K562 (cell line): ENCODE measurements around the gene MAGI1. TPM values are rescaled to one million over a fixed set of nuclear protein-coding genes. Genes with fewer than 3 reads are reported as not detected.

ENCODE experiments used
- CEBPG ChIP-seq, 3 experiments: fragments of 200-800 bp in 1 of 3; sonication (Bioruptor generic) in 1 of 3; sonication (generic) in 1 of 3; formaldehyde crosslinking in 1 of 3; IDR thresholded peaks in 2 of 3; conservative IDR thresholded peaks in 1 of 3; 2 replicates each; pipeline versions ENCODE4 v1.6.1 to v1.8.0; 2016 to 2022; ENCODE audit warnings: missing compliant biosample characterization in 2 of 3, missing genetic modification characterization in 2 of 3, mild to moderate bottlenecking in 1 of 3, missing genetic modification reagents in 1 of 3
- ESRRA ChIP-seq: fragments of 450-650 bp; IDR thresholded peaks from 2 replicates; pipeline ENCODE4 v1.6.1; 2014; ENCODE audit warnings: low read depth, mild to moderate bottlenecking, moderate library complexity, borderline replicate concordance
- KDM1A ChIP-seq, 2 experiments: fragments of 450-650 bp; IDR thresholded peaks; 2 replicates each; pipeline ENCODE4 v1.6.1; 2016; ENCODE audit warnings: mild to moderate bottlenecking in 2 of 2
- PHF21A ChIP-seq: fragments of 450-650 bp; IDR thresholded peaks from 2 replicates; pipeline ENCODE4 v1.6.1; 2017; ENCODE audit warnings: low read depth, borderline replicate concordance
- PTTG1 ChIP-seq: fragments of 450-650 bp; IDR thresholded peaks from 2 replicates; pipeline ENCODE4 v1.6.1; 2016; ENCODE audit warnings: low read depth, mild to moderate bottlenecking, missing genetic modification characterization, missing compliant biosample characterization
- PYGO2 ChIP-seq: fragments of 450-650 bp; IDR thresholded peaks from 2 replicates; pipeline ENCODE4 v1.6.1; 2016; ENCODE audit warnings: mild to moderate bottlenecking, missing genetic modification characterization, moderate library complexity, missing compliant biosample characterization
- ZNF586 ChIP-seq: fragments of 450-650 bp; formaldehyde crosslinking; conservative IDR thresholded peaks from 2 replicates; pipeline ENCODE4 v1.4.0; 2020; ENCODE audit warnings: mild to moderate bottlenecking, moderate library complexity
- polyA plus RNA-seq, 8 experiments: library from polyadenylated mRNA; depleted of rRNA in 4 of 8; stranded (reverse) in 5 of 8; unstranded in 3 of 8; fragments of >200 nt; fragmentation: Nextera tagmentation in 2 of 8; fragmentation: Illumina TruSeq in 1 of 8; extraction: Ambion mirVana in 2 of 8; extraction: Trizol in 1 of 8; gene quantifications; 2 replicates each; pipeline versions ENCODE4 v1.2.1 to v1.2.3, GENCODE V29; 2011 to 2014; ENCODE audit warnings: inconsistent platforms in 1 of 8, missing spikeins in 1 of 8
- total RNA-seq, 7 experiments: library from RNA; depleted of rRNA in 6 of 7; stranded (reverse); fragments of >200 nt in 6 of 7; fragmentation: Illumina TruSeq in 2 of 7; extraction: Trizol in 2 of 7; gene quantifications; 2 replicates each; pipeline versions ENCODE4 v1.2.1 to v1.2.3, GENCODE V29; 2011 to 2021; ENCODE audit warnings: low replicate concordance in 1 of 7
- TF ChIP-seq, protein P1 (sequence below): fragments of 450-650 bp; formaldehyde crosslinking; IDR thresholded peaks from 2 replicates; pipeline ENCODE4 v1.4.0; 2020; ENCODE audit warnings: mild to moderate bottlenecking, moderate library complexity
- TF ChIP-seq, protein P2 (sequence below): fragments of 450-650 bp; conservative IDR thresholded peaks from 2 replicates; pipeline ENCODE4 v1.6.1; 2016; ENCODE audit warnings: missing genetic modification characterization, low read depth, mild to moderate bottlenecking, control low read depth, missing compliant biosample characterization
- TF ChIP-seq, protein P3 (sequence below): fragments of 250-450 bp; sonication (Bioruptor Pico); IDR thresholded peaks from 2 replicates; pipeline ENCODE4 v1.4.0; 2020; ENCODE audit warnings: borderline replicate concordance

The MAGI1 gene
- total and polyA plus RNA-seq, 9 of the 15 experiments (the other 6 are each of a cell fraction or from before 2014, with no cell fraction given) = 7.8 to 59.4 (median 43.2) TPM

GRCh38 chr3:65817553-65818126, 221.1 kb downstream of the MAGI1 start (continued):
- TF ChIP-seq PHF21A (no peak), PTTG1 (tag) (no peak), ESRRA (no peak), KDM1A (IDR thresholded peaks at IDR 0.05) (no peak), PYGO2 (tag) (no peak), ZNF586 (CRISPR knock-in tag) (no peak), CEBPG (CRISPR knock-in tag; IDR thresholded peaks at IDR 0.05) (no peak), CEBPG (tag; conservative IDR thresholded peaks at IDR 0.05 in 1 of 2, IDR thresholded peaks at IDR 0.05 in 1 of 2) (no peak)
- TF ChIP-seq, protein P1, sequence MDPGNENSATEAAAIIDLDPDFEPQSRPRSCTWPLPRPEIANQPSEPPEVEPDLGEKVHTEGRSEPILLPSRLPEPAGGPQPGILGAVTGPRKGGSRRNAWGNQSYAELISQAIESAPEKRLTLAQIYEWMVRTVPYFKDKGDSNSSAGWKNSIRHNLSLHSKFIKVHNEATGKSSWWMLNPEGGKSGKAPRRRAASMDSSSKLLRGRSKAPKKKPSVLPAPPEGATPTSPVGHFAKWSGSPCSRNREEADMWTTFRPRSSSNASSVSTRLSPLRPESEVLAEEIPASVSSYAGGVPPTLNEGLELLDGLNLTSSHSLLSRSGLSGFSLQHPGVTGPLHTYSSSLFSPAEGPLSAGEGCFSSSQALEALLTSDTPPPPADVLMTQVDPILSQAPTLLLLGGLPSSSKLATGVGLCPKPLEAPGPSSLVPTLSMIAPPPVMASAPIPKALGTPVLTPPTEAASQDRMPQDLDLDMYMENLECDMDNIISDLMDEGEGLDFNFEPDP (CRISPR knock-in tag) = no peak
- TF ChIP-seq, protein P2, sequence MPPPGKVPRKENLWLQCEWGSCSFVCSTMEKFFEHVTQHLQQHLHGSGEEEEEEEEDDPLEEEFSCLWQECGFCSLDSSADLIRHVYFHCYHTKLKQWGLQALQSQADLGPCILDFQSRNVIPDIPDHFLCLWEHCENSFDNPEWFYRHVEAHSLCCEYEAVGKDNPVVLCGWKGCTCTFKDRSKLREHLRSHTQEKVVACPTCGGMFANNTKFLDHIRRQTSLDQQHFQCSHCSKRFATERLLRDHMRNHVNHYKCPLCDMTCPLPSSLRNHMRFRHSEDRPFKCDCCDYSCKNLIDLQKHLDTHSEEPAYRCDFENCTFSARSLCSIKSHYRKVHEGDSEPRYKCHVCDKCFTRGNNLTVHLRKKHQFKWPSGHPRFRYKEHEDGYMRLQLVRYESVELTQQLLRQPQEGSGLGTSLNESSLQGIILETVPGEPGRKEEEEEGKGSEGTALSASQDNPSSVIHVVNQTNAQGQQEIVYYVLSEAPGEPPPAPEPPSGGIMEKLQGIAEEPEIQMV = no peak
- TF ChIP-seq, protein P3, sequence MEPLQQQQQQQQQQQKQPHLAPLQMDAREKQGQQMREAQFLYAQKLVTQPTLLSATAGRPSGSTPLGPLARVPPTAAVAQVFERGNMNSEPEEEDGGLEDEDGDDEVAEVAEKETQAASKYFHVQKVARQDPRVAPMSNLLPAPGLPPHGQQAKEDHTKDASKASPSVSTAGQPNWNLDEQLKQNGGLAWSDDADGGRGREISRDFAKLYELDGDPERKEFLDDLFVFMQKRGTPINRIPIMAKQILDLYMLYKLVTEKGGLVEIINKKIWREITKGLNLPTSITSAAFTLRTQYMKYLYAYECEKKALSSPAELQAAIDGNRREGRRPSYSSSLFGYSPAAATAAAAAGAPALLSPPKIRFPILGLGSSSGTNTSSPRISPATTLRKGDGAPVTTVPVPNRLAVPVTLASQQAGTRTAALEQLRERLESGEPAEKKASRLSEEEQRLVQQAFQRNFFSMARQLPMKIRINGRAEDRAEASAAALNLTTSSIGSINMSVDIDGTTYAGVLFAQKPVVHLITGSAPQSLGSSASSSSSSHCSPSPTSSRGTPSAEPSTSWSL (CRISPR knock-in tag) = no peak
